ENCODE data around the gene LRPAP1. TPM values are rescaled to one million over a fixed set of nuclear protein-coding genes. Genes with fewer than 3 reads are reported as not detected.

Gene LRPAP1
- polyA plus RNA-seq, 2 of the 4 experiments (the other 2 are of a cell fraction): 64.3 to 81.1 TPM

GRCh38 chr4:3518511-3518880, 13.7 kb downstream of the LRPAP1 start:
- WGBS (ENCODE audit: missing lambda C conversion rate): 95% methylated on average over 4 of the region's 11 CpGs
- Histone ChIP-seq H3K4me3 (no peak overlapping the region), H3K4me2 (no peak overlapping the region), H3K27ac (no peak overlapping the region), H3K4me1 (no peaks in the 10 kb centered on the region), H3K9me3 (no peaks in the 10 kb centered on the region)
- ATAC-seq (no peak), DNase-seq (ENCODE audit: low read depth in 1 of 2, low spot score in 1 of 2) (no peak), FAIRE-seq (no peak)
- ChIA-PET CTCF (interaction anchor here (0.8 kb wide), 1 partner anchor 38 kb away, joined by 3 read pairs; no protein-coding TSS in a partner anchor), POLR2A (no interaction called here)
- TF ChIP-seq CEBPB (IDR thresholded peaks at IDR 0.05) (no peak), HMGXB4 (CRISPR knock-in tag; IDR thresholded peaks at IDR 0.05; ENCODE audit: borderline replicate concordance) (no peak)

DNA sequence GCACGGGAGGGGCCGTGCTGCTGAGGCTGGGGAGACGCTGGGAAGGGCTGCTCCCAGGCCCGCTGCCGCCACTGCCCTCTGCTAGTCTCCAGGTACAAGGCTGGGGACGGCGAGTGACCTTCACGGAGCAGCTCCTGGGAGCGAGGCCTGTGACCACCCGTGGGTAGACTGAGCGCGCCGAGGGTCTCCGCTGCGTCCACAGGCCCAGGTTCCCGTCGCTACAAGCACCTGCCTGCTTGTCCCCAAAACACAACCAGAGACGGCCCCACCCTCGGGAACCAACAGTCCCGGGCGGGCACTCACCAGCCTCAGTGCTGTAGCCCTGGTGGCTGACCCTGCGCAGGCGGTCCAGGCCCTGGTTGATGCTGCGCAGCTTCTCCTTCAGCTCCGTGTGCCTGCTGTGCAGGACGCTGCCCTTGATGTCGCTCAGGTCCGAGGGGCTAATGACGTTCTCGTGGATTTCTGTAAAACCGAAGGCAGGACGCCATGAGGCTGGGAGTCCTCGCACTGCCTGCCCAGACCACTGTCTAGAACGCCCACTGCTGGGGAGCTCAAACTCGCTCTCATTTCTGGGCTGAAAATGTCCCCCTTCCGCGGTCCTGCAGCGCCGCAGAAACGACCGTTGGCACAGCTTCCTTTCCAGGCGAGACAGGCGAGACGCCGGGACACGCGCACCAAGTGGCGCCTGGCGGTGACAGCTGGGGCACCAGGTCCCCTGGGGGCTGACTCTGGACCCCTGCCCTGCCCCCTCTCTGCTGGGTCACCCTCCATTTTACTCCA, 14.3 kb downstream of the LRPAP1 start:
- FAIRE-seq: no peak
- Histone ChIP-seq H3K4me3 (no peak overlapping the region), H3K27ac (no peak overlapping the region), H3K9me3 (no peaks in the 10 kb centered on the region), H3K4me1 (no peaks in the 10 kb centered on the region), H3K4me2 (no peak overlapping the region)
- no peak for DNase-seq (ENCODE audit: low read depth in 1 of 2, low spot score in 1 of 2)
- 94% methylated on average over 37 of the region's 49 CpGs for WGBS (ENCODE audit: missing lambda C conversion rate)
- POLR2A ChIA-PET: no interaction called here
- no peak for ATAC-seq
- CTCF ChIA-PET: interaction anchor here (0.8 kb wide), 2 partner anchors 37 to 38 kb away, joined by 3 read pairs; no protein-coding TSS in a partner anchor
- TF ChIP-seq ATOH8 (CRISPR knock-in tag; IDR thresholded peaks at IDR 0.05; ENCODE audit: low read depth) (no peak), HEYL (CRISPR knock-in tag; IDR thresholded peaks at IDR 0.05) (no peak), HDAC2 (IDR thresholded peaks at IDR 0.05) (no peak), NR3C1 (IDR thresholded peaks at IDR 0.05) (no peak), CEBPB (IDR thresholded peaks at IDR 0.05) (no peak)
- TF ChIP-seq, protein P1, sequence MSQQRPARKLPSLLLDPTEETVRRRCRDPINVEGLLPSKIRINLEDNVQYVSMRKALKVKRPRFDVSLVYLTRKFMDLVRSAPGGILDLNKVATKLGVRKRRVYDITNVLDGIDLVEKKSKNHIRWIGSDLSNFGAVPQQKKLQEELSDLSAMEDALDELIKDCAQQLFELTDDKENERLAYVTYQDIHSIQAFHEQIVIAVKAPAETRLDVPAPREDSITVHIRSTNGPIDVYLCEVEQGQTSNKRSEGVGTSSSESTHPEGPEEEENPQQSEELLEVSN (IDR thresholded peaks at IDR 0.05; ENCODE audit: borderline replicate concordance, low read depth): no peak

- H3K9me3 ChIP-seq: no peaks in the 10 kb centered on the region
- 91% methylated on average over 20 of the region's 29 CpGs for WGBS (ENCODE audit: missing lambda C conversion rate)
- no peak for TF ChIP-seq TFCP2L1 (CRISPR knock-in tag; IDR thresholded peaks at IDR 0.05)
- no peak overlapping the region for H3K4me3 ChIP-seq
- ATAC-seq (no peak; a peak in 1 of 6 replicates), FAIRE-seq (no peak), DNase-seq (ENCODE audit: low read depth in 1 of 2, low spot score in 1 of 2) (no peak)
- H3K4me2 ChIP-seq: no peak overlapping the region
- POLR2A ChIA-PET: no interaction called here
- H3K27ac ChIP-seq: no peak overlapping the region
- no peaks in the 10 kb centered on the region for H3K4me1 ChIP-seq
- CTCF ChIA-PET: interaction anchor here (0.8 kb wide), 1 partner anchor 37 kb away, joined by 3 read pairs; no protein-coding TSS in a partner anchor
Measured at GRCh38 chr4:3516836-3517730, 15.1 kb downstream of the LRPAP1 start.

DNA sequence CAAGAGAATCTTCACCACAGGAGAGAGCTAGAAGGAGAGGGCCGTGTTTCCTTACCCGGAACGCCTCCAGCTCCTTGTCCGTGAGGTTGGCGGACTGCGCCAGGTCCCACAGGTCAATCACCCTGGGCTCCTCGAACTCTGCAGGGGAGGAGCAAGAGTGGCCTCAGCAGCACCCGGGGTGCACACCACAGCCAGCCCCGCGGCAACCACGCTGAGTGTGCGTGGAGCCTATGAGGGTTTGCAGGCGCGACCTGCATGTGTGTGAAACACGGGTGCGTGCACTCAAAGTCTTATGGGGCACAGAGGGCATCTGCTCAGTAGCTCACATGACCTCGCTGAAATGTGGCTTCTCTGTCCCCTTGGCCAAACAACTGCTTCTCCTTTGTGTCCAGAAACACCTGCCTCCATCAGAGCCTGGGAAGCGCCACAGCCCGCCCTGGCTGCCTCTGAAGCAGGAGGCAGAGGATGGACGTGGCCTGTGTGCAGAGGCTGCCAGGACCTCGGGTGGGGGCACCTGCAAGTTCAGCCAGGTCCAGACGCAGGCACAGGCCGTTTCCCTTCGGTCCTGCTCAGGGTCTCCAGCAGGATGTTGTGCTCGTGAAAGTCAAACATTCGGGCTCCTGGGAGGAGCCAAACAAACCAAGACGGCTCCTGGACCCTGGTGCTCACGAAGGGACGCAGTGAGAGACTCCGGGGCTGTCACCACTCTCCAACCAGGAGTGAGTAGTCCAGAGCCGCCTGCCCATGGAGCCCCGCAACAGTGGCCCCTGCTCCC, 16.0 kb downstream of the LRPAP1 start:
- H3K9me3 ChIP-seq: no peaks in the 10 kb centered on the region
- H3K27ac ChIP-seq: no peak overlapping the region
- no peak for DNase-seq (ENCODE audit: low read depth in 1 of 2, low spot score in 1 of 2)
- ChIA-PET POLR2A (no interaction called here), CTCF (interaction anchor here (2.7 to 3.3 kb wide), 2 partner anchors 12 to 36 kb away, joined by 14 to 25 read pairs; no protein-coding TSS in a partner anchor)
- WGBS (ENCODE audit: missing lambda C conversion rate): 92% methylated on average over 9 of the region's 32 CpGs
- H3K4me2 ChIP-seq: no peak overlapping the region
- no peak overlapping the region for H3K4me3 ChIP-seq
- TF ChIP-seq FOSL2 (IDR thresholded peaks at IDR 0.05): no peak
- TF ChIP-seq FOSL2 (CRISPR knock-in tag; IDR thresholded peaks at IDR 0.05): no peak
- no peaks in the 10 kb centered on the region for H3K4me1 ChIP-seq
- FAIRE-seq: no peak
- ATAC-seq: no peak
